GM19438 (cell line): ENCODE data around the gene MEMO1.
"Not testable (repeated sequence)": the region's sequence is repeated elsewhere in the genome, so short reads cannot be mapped to it uniquely, and the experiment has no call there.

Source experiments
- ATAC-seq: cut with Tn5 transposase; IDR thresholded peaks from one replicate; pipeline ENCODE4 v1.9.1; 2021; ENCODE audit warnings: low read depth; ENCODE audit not compliant: unreplicated experiment

MEMO1 gene

GRCh38 chr2:31853521-31853920 is 157.3 kb downstream of the MEMO1 start:
- ATAC-seq, result no peak

DNA sequence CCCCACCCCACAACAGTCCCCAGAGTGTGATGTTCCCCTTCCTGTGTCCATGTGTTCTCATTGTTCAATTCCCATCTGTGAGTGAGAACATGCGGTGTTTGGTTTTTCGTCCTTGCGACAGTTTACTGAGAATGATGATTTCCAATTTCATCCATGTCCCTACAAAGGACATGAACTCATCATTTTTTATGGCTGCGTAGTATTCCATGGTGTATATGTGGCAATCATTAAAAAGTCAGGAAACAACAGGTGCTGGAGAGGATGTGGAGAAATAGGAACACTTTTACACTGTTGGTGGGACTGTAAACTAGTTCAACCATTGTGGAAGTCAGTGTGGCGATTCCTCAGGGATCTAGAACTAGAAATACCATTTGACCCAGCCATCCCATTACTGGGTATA is 168.7 kb downstream of the MEMO1 start:
- ATAC-seq, result not testable (repeated sequence)

- no peak for ATAC-seq
Measured at GRCh38 chr2:31835450-31835849, 175.4 kb downstream of the MEMO1 start.

- no peak for ATAC-seq
Measured at GRCh38 chr2:31832363-31832762, 178.4 kb downstream of the MEMO1 start.

DNA sequence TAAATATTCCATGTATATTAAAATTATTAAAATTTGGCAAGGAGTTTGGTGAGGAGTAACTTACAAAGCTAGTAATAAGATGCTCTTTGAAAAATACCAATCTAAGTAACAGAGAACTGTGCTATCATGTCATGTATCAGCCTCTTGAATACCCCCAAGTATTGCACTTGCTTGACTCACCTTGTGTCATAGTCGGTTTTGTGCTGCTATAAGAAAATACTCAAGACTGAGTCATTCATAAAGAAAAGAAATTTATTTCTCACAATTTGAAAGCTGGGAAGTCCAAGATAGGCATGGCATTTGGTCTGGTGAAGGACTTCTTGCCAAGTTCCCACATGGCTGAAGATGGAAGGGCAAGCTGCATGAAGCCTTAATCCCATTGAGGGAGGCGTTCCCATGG is 179.2 kb downstream of the MEMO1 start:
- ATAC-seq, result no peak

DNA sequence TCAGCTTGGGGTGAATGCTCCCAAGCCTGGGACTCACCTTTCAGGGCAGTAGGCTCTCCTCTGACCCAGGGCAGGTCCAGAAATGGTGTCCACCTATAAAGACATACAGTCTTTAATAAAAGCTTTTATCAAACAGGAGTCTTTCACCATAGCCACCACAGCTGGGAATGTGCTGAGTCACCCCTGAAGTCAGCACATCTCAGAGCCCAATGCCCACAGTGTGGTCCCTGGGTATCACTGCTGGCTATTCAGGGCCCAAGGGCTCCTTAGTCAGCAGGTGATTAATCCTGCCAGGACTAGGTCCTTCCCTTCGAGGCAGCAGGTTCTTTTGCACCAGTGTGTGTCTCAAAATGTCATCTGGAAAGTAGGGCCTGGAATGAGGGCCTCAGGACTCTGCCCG is 181.9 kb downstream of the MEMO1 start:
- no peak for ATAC-seq

DNA sequence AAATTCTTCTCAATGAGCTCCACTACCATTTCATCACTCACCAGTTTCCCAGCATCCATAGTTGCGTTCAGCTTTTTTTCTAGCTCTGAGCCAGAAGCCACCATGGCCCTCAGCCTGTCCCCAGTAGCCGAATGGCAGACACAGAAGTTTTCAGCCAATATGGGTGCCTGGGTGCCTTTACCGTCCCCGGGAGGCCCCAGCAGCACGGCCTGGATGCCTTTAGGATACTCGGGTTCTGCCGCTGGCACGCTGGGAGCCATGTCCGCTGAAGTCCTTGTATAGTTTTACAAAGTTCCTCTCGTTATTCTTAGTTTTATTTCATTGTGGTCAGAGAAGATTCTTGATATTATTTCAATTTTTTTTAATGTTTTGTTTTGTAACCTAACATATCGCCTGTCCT is 187.2 kb downstream of the MEMO1 start:
- ATAC-seq, result no peak

DNA sequence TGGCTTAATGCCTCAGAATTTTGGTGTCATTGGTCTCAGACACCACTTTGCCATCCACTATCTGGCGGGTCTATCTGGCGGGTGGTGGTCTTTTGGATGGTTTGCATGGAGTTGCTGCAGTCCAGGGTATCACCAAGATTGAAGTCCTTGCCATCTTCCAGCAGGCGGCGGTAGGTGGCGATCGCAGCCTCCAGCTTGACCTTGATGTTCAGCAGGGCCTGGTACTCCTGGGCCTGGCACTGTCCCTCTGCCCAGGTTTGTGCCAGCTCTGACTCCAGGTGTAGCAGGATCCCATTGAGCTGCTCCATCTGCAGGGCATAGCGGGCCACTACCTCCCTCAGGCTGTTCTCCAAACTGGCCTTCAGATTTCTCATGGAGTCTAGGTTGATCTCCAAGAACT is 188.2 kb downstream of the MEMO1 start:
- ATAC-seq, result no peak
